GM18502 (cell line): ENCODE data around the gene DHDH.

Source experiments
- ATAC-seq: cut with Tn5 transposase; IDR thresholded peaks from one replicate; pipeline ENCODE4 v1.9.1; 2021; ENCODE audit warnings: mild to moderate bottlenecking; ENCODE audit not compliant: unreplicated experiment, poor library complexity

The DHDH gene

DNA sequence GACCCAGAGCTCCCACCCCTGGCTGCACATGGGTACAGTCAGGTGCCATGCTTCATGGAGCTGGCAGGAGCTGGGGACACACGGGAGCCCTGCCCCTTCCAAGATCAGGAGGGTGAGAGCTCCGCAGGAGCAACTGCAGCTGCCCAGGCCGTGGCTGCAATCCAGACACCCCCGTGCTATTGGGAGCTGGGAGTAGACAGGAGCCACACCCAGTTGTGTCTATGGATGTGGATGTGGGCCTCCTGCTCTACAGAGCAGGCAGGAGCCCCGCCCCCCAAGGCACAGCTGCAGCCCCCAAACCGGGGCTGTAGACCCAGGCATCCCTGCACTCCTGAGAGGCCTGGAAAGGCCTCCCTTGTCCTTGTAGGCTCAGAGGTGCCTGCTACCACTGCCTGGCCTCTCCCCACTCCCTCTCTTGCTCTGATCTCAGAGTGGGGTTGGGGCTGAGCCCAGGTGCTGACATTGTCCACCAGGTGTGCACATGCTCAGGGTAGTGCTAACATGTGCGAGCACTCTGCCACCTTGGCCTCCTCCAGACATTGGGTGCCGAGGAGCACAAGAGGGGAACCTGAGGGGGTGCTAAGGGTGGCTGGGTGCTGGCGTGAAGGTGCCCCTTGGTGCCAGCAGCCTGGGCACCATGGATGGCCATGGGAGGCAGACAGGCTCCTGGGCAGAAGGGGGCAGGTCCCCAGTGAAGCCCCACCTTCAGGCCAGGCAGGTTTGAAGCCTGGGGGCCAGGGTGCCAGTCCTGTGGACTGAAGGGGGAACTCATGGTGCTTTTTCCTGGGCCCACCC, 13.2 kb downstream of the DHDH start:
- ATAC-seq: no peak

DNA sequence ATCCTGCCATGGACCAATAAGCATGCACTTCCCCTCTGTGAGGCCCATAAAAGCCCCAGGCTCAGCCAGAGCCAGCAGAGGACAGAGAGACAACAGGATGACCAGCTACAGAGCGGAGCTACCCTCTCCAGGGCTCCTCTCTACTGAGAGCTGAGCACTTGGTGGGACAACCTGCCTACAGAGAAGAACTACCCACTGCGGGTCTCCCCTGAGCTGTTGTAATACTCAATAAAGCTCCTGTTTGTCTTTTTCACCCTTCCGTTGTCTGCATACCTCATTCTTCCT, 13.7 kb downstream of the DHDH start:
- ATAC-seq: no peak

DNA sequence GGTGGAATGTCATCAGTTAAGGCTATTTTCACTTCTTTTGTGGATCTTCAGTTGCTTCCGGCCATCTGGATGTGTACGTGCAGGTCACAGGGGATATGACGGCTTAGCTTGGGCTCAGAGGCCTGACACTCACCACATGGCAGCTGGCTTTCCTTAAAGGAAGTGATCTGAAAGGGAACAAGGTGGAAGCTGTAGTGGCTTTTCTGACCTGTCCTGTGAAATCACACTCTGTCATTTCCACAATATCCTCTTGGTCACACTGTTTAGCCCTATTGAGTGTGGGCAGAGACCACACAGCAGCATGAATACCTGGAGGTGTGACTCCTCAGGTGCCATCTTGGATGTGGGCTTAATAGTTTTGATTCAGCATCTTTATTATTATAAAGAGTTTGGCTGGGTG, 16.7 kb downstream of the DHDH start:
- ATAC-seq: no peak

DNA sequence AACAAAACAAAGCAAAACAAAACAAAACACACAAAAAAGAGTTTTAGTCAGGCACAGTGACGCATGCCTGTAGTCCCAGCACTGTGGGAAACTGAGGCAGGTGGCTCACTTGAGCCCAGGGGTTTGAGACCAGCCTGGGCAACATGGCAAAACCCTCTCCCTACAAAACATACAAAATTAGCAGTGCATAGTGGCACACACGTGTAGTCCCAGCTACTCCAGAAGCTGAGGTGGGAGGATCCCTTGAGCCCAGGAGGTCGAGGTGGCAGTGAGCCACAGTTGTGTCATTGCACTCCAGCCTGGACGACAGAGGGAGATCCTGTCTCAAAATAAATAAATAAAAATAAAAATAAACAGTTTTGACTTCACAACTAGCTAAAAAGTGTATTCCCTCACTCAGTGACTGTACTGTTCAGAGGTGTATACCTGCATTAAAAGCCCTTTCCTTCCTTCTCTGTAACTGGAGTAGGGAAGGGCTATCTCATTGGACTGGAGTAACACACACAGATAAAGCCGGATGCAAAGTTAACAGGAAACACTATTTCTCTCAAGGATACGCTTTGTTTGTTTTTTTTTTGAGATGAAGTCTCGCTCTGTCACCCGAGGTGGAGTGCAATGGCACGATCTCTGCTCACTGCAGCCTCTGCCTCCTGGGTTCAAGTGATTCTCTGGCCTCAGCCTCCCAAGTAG, 17.5 kb downstream of the DHDH start:
- no peak for ATAC-seq

DNA sequence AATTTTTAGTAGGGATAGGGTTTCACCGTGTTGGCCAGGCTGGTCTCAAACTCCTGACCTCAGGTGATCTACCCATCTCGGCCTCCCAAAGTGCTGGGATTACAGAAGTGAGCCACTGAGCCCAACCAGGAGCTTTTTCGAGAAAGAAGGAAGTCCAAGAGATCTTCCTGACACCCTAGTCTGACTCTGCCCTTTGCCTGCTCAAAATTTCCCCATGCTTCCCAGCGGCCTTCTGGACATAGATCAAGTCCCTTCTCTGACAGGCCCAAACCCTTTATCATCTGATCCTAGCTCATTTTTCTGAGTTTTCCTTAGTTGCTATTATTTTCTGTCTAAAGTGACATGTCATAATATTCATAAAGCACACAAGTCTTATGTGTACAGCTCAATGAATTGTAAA, 19.6 kb downstream of the DHDH start:
- ATAC-seq: no peak

DNA sequence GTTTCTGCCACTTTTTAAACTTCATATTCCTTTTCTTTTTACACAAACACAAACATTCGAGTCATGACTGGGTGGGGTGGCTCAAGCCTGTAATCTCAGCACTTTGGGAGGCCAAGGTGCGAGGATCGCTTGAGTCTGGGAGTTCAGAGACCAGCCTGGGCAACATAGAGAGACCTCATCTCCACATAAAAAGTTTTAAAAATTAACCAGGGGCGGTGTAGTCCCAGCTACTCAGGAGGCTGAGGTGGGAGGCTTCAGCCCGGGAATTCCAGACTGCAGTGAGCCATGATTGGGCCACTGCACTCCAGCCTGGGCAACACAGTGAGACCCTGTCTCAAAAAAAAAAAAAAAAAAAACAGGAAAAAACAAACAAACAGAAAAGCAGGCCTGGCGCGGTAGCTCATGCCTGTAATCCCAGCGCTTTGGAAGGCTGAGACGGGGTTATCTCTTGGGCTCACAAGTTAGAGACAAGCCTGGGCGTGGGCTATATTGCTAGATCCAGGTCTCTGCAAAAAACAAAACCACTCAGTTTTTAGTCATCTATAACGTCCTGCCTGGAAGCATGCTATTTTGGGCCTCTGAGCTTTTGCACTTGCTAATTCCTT, 20.6 kb downstream of the DHDH start:
- ATAC-seq: no peak

DNA sequence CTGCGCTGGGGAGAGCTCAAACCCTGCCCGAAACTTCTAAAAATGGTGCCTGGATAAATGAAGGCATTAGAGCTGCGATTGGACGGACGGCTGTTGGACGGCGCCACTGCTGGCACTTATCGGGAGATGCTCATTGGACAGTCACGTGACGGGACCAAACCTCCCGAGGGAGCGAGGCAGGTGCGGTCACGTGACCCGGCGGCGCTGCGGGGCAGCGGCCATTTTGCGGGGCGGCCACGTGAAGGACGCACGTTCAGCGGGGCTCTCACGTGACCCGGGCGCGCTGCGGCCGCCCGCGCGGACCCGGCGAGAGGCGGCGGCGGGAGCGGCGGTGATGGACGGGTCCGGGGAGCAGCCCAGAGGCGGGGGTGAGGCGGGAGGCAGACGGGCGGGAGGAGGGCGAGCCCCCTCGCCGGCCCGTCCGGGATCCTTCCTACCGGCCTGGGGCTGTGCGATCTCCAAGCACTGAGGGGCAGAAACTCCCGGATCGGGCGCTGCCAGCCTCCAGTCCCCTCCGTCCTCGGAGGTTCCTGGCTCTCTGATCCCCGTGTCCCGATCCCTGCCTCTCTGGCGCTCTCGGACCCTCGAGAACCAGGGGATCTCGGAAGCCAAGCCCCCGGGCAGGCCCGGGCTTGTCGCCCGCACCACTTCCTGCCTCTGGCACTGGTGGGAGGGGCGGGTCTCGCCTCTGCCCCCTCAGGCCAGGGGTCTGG, 21.3 kb downstream of the DHDH start, which contains the start of gene BAX:
Gene BAX, plus strand, starts transcription at position 281 of the 713 bp plus-strand sequence. Its CDS starts 54 bp downstream, at position 335.
- ATAC-seq: peak; percentile 77

DNA sequence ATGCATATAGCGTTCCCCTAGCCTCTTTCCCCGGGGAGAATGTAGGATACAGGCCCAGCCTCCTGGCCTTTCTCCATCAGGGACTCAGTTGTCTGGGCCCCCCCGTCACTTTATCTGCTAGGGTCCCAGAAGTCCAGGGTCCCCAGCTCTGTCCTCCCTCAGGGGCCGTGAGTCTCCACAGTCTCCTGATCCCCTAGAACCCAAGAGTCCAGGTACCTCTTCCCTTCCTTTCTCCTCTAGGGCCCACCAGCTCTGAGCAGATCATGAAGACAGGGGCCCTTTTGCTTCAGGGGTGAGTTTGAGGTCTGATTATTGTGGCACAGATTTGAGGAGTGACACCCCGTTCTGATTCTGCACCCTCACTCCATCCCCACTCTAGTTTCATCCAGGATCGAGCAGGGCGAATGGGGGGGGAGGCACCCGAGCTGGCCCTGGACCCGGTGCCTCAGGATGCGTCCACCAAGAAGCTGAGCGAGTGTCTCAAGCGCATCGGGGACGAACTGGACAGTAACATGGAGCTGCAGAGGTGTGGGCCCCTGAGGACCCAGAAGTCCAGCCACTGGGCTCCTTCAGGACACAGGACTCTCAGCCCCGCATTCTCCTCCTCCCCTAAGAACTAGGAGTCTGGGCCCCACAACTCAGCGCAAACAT, 21.9 kb downstream of the DHDH start:
- ATAC-seq: peak; percentile 8

DNA sequence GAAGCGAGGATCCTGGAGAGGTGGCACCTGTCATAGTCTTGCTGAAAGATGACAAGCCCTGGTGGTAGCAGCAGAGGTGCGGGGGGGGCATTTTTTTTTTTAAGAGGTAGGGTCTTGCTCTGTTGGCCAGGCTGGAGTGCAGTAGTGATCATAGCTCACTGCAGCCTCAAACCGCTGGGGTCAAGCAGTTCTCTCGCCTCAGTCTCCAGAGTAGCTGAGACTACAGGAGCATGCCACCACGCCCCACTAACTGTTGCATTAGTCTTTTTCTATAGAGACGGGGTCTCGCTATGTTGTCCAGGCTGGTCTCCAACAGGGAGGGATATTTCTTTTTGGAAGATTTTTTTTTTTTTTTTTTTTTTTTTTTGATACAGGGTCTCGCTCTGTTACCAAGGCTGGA, 24.5 kb downstream of the DHDH start:
- no peak for ATAC-seq

DNA sequence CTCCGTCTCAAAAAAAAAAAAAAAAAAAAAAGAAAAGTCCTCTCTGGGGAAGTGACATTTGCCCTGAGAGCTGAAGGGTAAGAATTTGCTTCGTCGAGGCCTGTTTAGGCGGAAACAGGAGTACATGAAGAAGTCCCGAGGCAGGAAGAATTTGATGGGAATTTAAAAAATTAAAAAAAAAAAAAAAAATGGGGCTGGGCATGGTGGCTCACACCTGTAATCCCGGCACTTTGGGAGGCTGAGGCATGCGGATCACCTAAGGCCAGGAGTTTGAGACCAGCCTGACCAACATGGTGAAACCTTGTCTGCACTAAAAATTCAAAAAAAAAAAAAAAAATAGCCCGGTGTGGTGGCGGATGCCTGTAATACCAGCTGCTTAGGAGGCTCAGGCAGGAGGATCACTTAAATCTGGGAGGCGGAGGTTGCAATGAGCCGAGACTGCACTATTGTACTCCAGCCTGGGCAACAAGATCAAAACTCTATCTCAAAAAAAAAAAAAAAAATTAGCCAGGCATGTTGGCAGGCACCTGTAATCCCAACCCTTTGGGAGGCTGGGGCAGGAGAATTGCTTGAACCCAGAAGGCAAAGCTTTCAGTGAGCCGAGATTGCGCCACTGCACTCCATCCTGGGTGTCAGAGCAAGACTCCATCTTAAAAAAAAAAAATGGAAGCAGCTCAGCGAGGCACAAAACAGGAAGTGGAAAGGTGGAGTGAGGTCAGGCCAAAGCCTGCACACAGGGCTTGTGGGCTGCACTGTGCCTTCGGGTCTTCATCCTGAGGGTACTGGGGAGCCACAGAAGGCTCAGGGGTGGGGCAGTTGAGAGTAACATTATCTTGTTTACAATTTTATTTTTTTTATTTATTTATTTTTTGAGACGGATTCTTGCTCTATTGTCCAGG, 26.1 kb downstream of the DHDH start:
- no peak for ATAC-seq

- ATAC-seq: no peak
Measured at GRCh38 chr19:48961051-48961649, 27.7 kb downstream of the DHDH start.

DNA sequence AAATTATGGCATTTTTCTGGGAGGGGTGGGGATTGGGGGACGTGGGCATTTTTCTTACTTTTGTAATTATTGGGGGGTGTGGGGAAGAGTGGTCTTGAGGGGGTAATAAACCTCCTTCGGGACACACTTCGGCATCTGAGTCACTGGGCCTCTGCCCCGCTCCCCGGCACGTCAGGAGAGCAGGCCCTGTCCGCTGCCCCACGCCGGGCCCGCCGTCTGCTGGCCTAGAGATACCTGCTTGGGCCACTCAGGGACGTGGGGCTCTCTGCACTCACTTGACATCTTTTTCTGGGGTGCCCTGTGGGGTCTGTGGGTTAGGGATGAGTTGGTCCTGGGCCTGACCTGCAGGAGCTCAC, 28.2 kb downstream of the DHDH start:
- ATAC-seq: no peak

DNA sequence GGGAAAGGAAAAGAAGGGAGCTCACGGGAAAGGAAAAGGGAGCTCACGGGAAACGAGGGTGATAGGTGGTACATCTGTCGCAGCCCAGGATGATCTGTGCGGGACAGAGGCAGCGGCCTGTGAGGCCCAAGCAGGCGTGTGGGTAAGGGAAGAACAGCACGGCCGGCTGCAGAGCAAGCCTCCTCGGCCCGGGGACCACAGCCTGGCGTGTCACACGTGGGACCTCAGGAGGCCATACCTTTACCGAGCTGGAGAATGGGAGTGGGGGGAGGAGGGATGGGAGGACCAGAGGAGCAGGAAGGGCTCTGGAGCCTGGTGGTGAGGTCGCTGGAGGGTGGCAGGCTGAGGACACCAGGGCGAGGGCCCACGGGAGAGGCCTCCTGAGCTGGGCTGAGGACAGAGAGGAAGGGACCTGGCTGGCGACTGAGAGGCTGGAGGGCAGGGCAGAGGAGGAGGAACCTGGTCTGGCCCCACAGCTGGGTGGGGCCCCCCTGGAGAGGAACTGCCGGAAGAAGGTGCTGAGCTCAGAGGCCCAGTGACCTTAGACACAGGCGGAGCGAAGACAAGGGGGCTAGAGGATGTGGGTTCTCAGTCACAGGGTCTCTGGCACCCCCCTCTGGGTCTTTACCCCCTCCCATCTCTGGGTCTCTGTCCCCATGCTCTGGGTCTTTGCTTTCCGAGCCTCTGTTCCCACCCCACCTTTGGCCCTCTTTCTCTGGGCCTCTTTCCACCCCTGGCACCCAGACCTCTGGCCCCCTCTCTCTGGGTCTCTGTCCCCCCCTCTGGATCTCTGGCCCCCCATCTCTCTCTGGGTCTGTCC, 28.7 kb downstream of the DHDH start:
- ATAC-seq: peak; percentile 37

DNA sequence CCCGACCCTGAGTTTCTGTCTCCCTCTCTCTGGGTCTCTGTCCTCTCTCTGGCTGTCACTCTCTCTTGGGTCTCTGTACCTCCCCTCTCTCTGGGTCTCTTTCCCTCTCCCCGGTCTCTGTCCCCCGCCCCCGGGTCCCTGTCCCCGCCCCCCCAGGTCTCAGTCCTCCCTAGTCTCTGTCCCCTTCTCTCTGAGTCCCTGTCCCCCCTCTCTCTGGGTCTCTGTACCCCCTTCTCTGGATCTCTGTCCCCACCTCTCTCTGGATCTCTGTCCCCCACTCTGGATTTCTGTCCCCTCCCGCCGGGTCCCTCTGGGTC, 29.3 kb downstream of the DHDH start:
- no peak for ATAC-seq

DNA sequence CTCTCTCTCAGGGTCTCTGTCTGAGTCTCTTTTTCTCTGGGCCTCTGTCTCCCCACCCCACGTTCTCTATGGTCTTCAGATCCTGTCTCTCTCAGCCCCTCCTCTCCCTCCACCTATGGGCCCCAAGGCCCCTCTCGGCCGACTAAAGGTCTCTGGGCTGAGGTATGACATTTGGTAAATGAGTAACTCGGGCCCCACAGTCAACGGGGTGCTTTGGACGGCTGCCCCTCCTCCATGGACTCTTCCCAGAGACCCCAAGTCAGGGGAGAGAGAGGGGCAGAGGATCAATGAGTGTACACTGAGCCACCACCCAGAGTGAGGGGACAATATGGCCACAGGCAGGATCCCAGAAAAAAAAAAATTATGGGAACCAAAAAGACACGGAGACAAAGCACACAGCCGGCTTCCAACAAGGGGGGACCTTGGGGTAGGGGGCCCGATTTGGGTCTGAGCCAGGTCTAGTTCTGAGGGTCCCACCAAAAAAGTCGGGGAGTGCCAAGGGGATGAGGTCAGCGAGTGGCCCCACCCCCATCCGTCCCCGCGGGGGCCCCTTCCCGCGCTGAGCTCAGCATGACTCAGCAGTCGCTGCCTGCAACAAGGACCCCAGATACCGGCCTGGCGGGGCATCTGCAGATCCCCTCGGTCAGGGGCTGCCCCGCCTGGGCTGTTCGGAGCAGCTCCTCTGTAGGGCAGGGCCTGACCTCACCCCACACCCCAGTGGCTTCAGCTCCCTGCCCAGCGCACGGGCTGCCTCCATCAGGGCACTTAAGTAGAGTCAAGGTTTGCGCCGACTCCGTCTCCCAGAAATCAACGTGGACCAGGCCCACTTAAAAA, 30.1 kb downstream of the DHDH start:
- ATAC-seq: no peak

DNA sequence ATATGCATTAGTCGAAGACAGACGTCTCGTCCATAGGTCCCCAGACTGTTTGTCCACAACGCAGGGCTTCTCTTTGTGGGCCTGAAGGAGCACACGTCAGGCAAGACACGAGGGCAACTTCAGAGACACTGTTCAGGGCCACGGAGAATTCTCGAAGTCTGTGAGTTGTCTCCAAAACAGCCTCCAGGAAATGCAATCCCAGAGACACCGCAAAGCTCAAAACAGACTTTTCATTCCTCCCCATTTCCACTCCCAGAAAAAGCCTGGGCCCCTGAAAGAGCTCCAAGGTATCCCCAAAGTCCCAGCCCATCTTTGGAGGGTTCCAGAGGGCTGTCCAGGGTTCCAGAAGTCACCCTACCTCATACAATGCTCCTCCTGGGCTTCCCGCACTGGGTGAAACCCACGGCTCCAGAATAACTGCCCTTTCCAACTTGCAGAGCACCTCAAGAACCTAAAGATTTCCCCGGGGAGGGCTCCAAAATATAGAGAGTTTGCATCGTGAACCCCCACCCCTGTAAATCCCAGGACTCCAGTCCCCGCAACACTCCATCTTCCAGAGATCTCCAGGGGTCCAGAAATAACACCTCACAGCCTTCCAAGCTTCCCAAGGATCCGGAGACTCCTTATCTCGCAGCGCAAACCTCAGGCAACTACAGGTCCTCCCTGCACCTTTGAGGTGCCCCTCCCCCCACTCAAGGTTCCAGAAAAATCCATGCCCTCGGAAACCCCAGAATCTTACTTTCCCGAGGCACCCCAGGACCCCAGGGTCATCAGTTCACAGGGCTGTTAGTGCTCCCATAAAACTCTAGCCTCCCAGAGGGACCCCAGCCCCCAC, 30.9 kb downstream of the DHDH start:
- ATAC-seq: no peak
